Erythroblast (primary cell): ENCODE results near the gene AMBRA1.

Experiments used
- GATA1 ChIP-seq: IDR thresholded peaks from 2 replicates; pipeline ENCODE4 v1.6.1; 2011; ENCODE audit warnings: low read depth, mild to moderate bottlenecking, control low read depth, low read length, moderate library complexity
- POLR2A ChIP-seq: IDR thresholded peaks from 2 replicates; pipeline ENCODE4 v1.6.1; 2011; ENCODE audit warnings: mild to moderate bottlenecking, low read length

DNA sequence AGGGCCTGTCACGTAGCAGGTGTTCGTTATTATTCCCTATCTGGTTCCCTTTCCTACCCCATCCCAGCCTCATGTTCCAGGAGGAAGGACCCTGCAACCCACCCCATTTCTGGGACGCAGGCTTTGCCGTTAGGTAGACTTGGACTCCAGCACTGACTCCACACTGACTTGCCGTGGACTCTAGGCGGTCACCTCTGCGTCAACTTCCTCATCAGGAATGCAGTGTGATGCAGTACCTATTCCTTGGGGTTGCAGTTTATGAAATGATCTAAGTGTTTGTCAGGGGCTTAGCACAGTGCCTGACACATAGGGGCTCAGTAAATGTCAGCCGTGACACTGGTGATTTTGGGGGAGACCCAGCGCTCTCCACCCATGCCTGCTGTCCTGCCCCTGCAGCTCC is 229.8 kb downstream of the AMBRA1 start:
- TF ChIP-seq GATA1, result no peak
- TF ChIP-seq POLR2A, result no peak
